ENCODE measurements around the gene SFSWAP.

The SFSWAP gene

DNA sequence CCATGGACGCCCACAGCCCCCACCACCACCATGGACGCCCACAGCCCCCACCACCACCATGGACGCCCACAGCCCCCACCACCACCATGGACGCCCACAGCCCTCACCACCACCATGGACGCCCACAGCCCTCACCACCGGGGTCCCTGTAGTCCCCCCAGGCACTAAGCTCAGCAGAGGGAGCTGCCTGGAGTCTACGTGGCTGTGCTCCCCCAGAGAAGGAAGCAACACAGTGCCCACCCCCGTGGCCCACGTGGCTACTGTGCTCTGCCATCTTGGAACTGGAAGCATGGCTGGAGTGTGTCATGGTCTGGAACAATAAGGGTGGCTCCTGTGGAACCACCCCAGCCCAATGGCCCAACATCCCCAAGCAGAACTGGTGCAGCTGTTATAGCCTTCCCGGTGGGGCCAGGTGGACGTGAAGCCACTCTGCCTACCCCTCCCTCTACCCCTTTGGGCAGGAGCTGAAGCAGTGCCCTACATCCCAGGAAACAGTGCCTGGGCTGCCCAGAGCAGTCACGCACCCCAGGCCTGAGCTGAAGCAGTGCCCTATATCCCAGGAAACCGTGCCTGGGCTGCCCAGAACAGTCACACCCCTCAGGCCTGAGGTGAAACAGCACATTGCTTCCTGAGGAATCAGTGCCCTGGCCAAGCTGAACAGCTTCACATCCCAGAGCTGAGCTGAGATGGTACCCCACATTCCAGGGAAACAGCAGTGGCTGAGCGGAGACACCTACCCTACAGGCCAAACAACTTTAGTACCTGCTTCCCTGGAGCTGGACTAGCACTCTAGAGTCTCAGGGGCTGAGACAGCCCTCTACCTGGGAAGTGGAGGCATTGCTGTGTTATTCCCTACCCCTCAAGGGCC is 9.0 kb upstream of the SFSWAP start:
- TF ChIP-seq YY1 (IDR thresholded peaks at IDR 0.05; ENCODE audit: low read depth) (no peak), EGR1 (IDR thresholded peaks at IDR 0.05) (no peak), CREB1 (IDR thresholded peaks at IDR 0.05; ENCODE audit: low read depth) (no peak), ZBTB7A (IDR thresholded peaks at IDR 0.05; ENCODE audit: low read depth) (no peak), EP300 (IDR thresholded peaks at IDR 0.05; ENCODE audit: borderline replicate concordance) (no peak), NFIC (IDR thresholded peaks at IDR 0.05) (no peak), TAF1 (IDR thresholded peaks at IDR 0.05; ENCODE audit: low read depth) (no peak), RAD21 (IDR thresholded peaks at IDR 0.05; ENCODE audit: low read depth) (no peak), FOXM1 (IDR thresholded peaks at IDR 0.05; ENCODE audit: borderline replicate concordance, low read depth) (no peak), TCF12 (IDR thresholded peaks at IDR 0.05; ENCODE audit: low read depth) (no peak)
- TF ChIP-seq, protein P1, sequence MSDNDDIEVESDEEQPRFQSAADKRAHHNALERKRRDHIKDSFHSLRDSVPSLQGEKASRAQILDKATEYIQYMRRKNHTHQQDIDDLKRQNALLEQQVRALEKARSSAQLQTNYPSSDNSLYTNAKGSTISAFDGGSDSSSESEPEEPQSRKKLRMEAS (IDR thresholded peaks at IDR 0.05), result no peak
- TF ChIP-seq, protein P2, sequence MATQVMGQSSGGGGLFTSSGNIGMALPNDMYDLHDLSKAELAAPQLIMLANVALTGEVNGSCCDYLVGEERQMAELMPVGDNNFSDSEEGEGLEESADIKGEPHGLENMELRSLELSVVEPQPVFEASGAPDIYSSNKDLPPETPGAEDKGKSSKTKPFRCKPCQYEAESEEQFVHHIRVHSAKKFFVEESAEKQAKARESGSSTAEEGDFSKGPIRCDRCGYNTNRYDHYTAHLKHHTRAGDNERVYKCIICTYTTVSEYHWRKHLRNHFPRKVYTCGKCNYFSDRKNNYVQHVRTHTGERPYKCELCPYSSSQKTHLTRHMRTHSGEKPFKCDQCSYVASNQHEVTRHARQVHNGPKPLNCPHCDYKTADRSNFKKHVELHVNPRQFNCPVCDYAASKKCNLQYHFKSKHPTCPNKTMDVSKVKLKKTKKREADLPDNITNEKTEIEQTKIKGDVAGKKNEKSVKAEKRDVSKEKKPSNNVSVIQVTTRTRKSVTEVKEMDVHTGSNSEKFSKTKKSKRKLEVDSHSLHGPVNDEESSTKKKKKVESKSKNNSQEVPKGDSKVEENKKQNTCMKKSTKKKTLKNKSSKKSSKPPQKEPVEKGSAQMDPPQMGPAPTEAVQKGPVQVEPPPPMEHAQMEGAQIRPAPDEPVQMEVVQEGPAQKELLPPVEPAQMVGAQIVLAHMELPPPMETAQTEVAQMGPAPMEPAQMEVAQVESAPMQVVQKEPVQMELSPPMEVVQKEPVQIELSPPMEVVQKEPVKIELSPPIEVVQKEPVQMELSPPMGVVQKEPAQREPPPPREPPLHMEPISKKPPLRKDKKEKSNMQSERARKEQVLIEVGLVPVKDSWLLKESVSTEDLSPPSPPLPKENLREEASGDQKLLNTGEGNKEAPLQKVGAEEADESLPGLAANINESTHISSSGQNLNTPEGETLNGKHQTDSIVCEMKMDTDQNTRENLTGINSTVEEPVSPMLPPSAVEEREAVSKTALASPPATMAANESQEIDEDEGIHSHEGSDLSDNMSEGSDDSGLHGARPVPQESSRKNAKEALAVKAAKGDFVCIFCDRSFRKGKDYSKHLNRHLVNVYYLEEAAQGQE (IDR thresholded peaks at IDR 0.05; ENCODE audit: low read depth), result no peak
- TF ChIP-seq, protein P3, sequence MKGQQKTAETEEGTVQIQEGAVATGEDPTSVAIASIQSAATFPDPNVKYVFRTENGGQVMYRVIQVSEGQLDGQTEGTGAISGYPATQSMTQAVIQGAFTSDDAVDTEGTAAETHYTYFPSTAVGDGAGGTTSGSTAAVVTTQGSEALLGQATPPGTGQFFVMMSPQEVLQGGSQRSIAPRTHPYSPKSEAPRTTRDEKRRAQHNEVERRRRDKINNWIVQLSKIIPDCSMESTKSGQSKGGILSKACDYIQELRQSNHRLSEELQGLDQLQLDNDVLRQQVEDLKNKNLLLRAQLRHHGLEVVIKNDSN (IDR thresholded peaks at IDR 0.05), result no peak

DNA sequence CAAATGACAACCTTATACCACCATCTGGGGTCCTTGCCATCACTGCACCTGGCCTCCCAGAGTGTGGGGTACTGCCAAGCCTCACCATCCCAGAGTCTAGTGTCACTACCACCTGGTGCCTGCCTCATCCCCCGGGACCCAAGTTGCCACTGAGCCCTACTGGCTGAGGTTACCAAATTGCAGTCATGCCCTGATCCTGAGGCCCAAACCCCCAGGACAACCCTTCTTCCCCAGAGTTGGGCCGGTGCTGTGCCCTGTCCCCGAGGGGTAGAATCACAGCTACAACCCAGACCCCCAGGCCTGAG is 8.4 kb upstream of the SFSWAP start:
- TF ChIP-seq YY1 (IDR thresholded peaks at IDR 0.05; ENCODE audit: low read depth) (no peak), NFIC (IDR thresholded peaks at IDR 0.05) (no peak)
- TF ChIP-seq, protein P2 (IDR thresholded peaks at IDR 0.05; ENCODE audit: low read depth), result no peak
- TF ChIP-seq, protein P1 (IDR thresholded peaks at IDR 0.05), result no peak

DNA sequence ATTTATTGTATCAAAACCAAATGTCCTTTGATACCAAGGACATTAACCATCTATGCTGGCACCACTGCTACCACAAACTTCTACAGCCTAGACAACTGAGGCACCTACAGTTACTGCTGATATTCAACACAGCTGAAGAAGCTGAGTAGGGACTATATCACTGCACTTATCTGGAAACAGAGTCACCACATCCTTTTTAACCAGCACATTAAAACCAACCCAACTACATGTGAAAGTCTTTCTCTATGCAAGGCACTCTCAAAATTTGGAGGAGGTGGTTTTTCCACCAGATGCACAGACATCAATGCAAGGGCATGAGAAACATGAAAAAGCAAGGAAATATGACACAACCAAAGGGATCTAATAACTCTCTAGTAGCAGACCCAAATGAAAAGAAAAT is 7.7 kb upstream of the SFSWAP start:
- TF ChIP-seq RAD21 (IDR thresholded peaks at IDR 0.05; ENCODE audit: low read depth) (no peak), YY1 (IDR thresholded peaks at IDR 0.05; ENCODE audit: low read depth) (no peak), TAF1 (IDR thresholded peaks at IDR 0.05; ENCODE audit: low read depth) (no peak), EP300 (IDR thresholded peaks at IDR 0.05; ENCODE audit: borderline replicate concordance) (no peak), CREB1 (IDR thresholded peaks at IDR 0.05; ENCODE audit: low read depth) (no peak), EGR1 (IDR thresholded peaks at IDR 0.05) (no peak), ZBTB7A (IDR thresholded peaks at IDR 0.05; ENCODE audit: low read depth) (no peak), TEAD4 (IDR thresholded peaks at IDR 0.05) (no peak), CEBPB (IDR thresholded peaks at IDR 0.05) (no peak), NFIC (IDR thresholded peaks at IDR 0.05) (no peak), FOXM1 (IDR thresholded peaks at IDR 0.05; ENCODE audit: borderline replicate concordance, low read depth) (no peak), TCF12 (IDR thresholded peaks at IDR 0.05; ENCODE audit: low read depth) (no peak)
- TF ChIP-seq, protein P1 (IDR thresholded peaks at IDR 0.05), result no peak
- TF ChIP-seq, protein P3 (IDR thresholded peaks at IDR 0.05), result no peak
- TF ChIP-seq, protein P2 (IDR thresholded peaks at IDR 0.05; ENCODE audit: low read depth), result no peak

DNA sequence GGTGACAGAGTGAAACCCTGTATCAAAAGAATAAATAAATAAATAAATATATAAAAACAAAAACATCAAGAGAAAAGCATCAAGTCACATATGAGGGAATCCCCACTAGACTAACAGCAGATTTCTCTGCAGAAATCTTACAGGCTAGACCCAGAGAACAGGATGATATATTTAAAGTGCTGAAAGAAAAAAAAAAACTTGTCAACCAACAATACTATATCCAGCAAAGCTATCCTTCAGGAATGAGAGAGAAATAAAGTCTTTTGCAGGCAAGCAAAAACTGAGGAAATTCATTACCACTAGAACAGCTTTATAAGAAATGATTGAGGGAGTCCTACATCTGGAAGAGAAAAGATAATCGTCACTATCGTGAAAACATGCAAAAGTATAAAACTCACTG is 6.4 kb upstream of the SFSWAP start:
- TF ChIP-seq NFIC (IDR thresholded peaks at IDR 0.05), result no peak
- no peak for TF ChIP-seq CREB1 (IDR thresholded peaks at IDR 0.05; ENCODE audit: low read depth)
- TF ChIP-seq FOXM1 (IDR thresholded peaks at IDR 0.05; ENCODE audit: borderline replicate concordance, low read depth), result no peak
- TF ChIP-seq CEBPB (IDR thresholded peaks at IDR 0.05), result no peak
- no peak for TF ChIP-seq TAF1 (IDR thresholded peaks at IDR 0.05; ENCODE audit: low read depth)
- TF ChIP-seq EP300 (IDR thresholded peaks at IDR 0.05; ENCODE audit: borderline replicate concordance), result no peak
- TF ChIP-seq TEAD4 (IDR thresholded peaks at IDR 0.05), result no peak
- TF ChIP-seq, protein P3 (IDR thresholded peaks at IDR 0.05), result no peak
- TF ChIP-seq EGR1 (IDR thresholded peaks at IDR 0.05), result no peak
- TF ChIP-seq YY1 (IDR thresholded peaks at IDR 0.05; ENCODE audit: low read depth), result no peak
- TF ChIP-seq, protein P1 (IDR thresholded peaks at IDR 0.05), result no peak
- TF ChIP-seq, protein P2 (IDR thresholded peaks at IDR 0.05; ENCODE audit: low read depth), result no peak

Measured in Ishikawa (cell line).